Measurements from ENCODE around the gene ZNF556.
"Not testable (repeated sequence)": the region's sequence is repeated elsewhere in the genome, so short reads cannot be mapped to it uniquely, and the experiment has no call there.

ZNF556 gene

DNA sequence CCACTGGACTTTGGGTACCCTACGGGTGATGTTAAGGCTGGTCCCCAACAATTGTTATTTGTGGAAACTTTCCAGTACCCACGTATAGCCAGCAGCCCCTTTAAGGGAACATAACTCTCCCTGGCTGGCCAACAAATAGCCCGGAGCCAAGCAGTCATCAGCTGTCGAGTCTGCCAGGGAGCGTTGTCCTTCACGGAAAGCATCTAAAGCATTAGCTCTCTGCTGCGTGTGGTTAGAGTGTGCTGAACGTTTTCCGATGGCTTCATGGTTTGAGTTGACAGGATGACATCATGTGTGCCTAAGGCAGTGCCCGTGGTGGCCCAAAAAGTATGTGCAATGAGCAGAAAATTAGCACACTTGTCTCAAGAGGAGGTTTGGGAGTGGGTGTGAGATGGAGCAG is 3.3 kb upstream of the ZNF556 start:
- H3K9me3 ChIP-seq (ENCODE audit: severe bottlenecking) = no peaks in the 10 kb centered on the region
- ATAC-seq (ENCODE audit: low read depth) (no peak), DNase-seq (ENCODE audit: low spot score) (no peak)
- no peak overlapping the region for H3K4me3 ChIP-seq (ENCODE audit: severe bottlenecking)
- H3K4me1 ChIP-seq (ENCODE audit: insufficient read depth, poor library complexity, severe bottlenecking) = no peaks in the 10 kb centered on the region
- H3K27ac ChIP-seq (ENCODE audit: poor library complexity, severe bottlenecking) = no peak overlapping the region
- H3K36me3 ChIP-seq (ENCODE audit: low read depth) = no peaks in the 10 kb centered on the region
- TF ChIP-seq, protein P1, sequence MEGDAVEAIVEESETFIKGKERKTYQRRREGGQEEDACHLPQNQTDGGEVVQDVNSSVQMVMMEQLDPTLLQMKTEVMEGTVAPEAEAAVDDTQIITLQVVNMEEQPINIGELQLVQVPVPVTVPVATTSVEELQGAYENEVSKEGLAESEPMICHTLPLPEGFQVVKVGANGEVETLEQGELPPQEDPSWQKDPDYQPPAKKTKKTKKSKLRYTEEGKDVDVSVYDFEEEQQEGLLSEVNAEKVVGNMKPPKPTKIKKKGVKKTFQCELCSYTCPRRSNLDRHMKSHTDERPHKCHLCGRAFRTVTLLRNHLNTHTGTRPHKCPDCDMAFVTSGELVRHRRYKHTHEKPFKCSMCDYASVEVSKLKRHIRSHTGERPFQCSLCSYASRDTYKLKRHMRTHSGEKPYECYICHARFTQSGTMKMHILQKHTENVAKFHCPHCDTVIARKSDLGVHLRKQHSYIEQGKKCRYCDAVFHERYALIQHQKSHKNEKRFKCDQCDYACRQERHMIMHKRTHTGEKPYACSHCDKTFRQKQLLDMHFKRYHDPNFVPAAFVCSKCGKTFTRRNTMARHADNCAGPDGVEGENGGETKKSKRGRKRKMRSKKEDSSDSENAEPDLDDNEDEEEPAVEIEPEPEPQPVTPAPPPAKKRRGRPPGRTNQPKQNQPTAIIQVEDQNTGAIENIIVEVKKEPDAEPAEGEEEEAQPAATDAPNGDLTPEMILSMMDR (IDR thresholded peaks at IDR 0.05; ENCODE audit: poor library complexity, severe bottlenecking) = no peak
- H3K27me3 ChIP-seq (ENCODE audit: insufficient read depth, poor library complexity, severe bottlenecking) = no peaks in the 10 kb centered on the region

DNA sequence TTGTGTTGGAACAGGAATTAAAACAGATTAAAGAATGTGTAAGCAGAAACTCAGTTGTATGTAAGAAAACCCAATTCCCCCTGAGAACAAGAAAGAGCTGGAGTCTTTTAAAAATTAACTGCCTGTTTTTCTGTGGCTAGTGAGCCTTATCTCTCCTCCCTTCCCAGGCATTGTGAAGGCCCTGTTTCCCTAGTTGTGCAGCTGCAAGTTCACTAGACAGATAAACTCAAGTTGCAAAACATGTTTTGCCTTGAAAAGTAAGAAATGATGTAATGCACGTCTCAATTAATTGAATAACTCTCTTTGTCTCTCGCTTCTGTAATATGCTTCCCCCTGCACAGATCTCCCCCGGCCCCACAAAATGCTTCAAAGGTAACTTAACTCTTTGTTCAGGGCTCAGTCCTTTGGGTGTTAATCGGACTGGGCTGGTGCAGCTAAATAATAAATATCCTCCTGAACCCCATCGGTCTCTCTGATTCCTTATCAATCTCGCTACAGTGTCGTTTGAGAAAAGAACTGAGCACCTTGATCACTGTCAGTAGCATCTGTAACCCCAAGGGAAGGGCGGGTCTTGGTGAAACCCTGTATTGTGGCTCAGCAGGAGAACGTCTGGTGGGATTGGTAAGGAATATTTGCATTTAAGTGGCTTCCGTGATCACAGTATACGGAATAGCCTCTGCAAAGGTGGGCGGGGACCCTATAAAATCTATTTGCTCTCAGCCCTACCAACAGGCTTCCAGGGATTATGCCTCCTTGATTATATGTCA is 1.6 kb upstream of the ZNF556 start:
- ATAC-seq (ENCODE audit: low read depth) = no peak
- H3K27me3 ChIP-seq (ENCODE audit: insufficient read depth, poor library complexity, severe bottlenecking) = no peaks in the 10 kb centered on the region
- H3K27ac ChIP-seq (ENCODE audit: poor library complexity, severe bottlenecking) = no peak overlapping the region
- no peaks in the 10 kb centered on the region for H3K9me3 ChIP-seq (ENCODE audit: severe bottlenecking)
- no peak for DNase-seq (ENCODE audit: low spot score)
- TF ChIP-seq, protein P1 (IDR thresholded peaks at IDR 0.05; ENCODE audit: poor library complexity, severe bottlenecking) = no peak
- no peaks in the 10 kb centered on the region for H3K36me3 ChIP-seq (ENCODE audit: low read depth)
- H3K4me1 ChIP-seq (ENCODE audit: insufficient read depth, poor library complexity, severe bottlenecking) = no peaks in the 10 kb centered on the region
- no peak overlapping the region for H3K4me3 ChIP-seq (ENCODE audit: severe bottlenecking)

DNA sequence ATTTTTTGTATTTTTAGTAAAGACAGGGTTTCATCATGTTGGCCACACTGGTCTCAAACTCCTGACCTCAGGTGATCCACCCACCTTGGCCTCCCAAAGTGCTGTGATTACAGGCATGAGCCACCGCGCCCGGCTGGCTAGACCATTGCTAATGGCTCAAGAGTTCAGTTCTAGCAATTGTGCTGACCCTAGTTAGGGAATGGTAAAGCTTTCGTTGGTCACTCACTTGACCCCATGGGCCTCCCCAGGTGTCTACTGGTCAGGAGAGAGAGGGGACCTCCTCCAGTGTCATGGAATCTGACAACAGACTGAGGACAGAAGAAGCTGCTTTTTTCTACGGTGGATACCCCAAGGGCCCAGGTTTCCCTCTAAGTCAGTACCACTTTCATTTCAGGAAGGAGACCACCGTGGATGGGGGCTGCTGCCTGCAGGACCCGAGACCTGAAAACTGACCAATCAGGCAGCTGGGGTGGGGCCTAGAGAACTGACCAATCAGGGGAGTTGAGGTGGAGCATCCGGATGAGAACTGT is 575 bp upstream of the ZNF556 start:
- Histone ChIP-seq H3K36me3 (ENCODE audit: low read depth) (no peaks in the 10 kb centered on the region), H3K27me3 (ENCODE audit: insufficient read depth, poor library complexity, severe bottlenecking) (no peaks in the 10 kb centered on the region), H3K4me3 (ENCODE audit: severe bottlenecking) (no peak overlapping the region), H3K4me1 (ENCODE audit: insufficient read depth, poor library complexity, severe bottlenecking) (no peaks in the 10 kb centered on the region), H3K9me3 (ENCODE audit: severe bottlenecking) (no peaks in the 10 kb centered on the region), H3K27ac (ENCODE audit: poor library complexity, severe bottlenecking) (no peak overlapping the region)
- DNase-seq (ENCODE audit: low spot score) (no peak), ATAC-seq (ENCODE audit: low read depth) (no peak)
- TF ChIP-seq, protein P1 (IDR thresholded peaks at IDR 0.05; ENCODE audit: poor library complexity, severe bottlenecking) = no peak

DNA sequence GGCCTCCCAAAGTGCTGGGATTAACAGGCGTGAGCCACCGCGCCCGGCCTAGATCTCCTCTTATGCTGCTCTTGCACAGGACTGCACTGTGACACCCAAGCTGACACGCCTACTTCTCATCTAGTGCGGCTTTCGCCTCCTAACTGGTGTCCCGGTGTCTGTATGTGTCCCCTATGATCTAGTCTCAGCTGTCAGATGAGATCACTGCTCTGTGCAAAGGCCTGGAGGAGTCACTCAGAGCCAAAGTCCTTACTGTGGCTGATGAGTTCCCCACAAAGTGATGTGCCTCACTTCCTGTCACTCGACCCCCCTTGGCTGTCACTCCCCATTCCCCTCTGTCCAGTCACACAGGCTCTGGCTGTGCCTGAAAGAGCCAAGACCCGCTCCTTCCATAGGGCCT is 2.5 kb downstream of the ZNF556 start:
- Histone ChIP-seq H3K27ac (ENCODE audit: poor library complexity, severe bottlenecking) (no peak overlapping the region), H3K27me3 (ENCODE audit: insufficient read depth, poor library complexity, severe bottlenecking) (no peaks in the 10 kb centered on the region), H3K9me3 (ENCODE audit: severe bottlenecking) (no peaks in the 10 kb centered on the region), H3K36me3 (ENCODE audit: low read depth) (no peaks in the 10 kb centered on the region), H3K4me1 (ENCODE audit: insufficient read depth, poor library complexity, severe bottlenecking) (no peaks in the 10 kb centered on the region), H3K4me3 (ENCODE audit: severe bottlenecking) (no peak overlapping the region)
- no peak for DNase-seq (ENCODE audit: low spot score)
- no peak for ATAC-seq (ENCODE audit: low read depth)
- TF ChIP-seq, protein P1 (IDR thresholded peaks at IDR 0.05; ENCODE audit: poor library complexity, severe bottlenecking) = no peak

DNA sequence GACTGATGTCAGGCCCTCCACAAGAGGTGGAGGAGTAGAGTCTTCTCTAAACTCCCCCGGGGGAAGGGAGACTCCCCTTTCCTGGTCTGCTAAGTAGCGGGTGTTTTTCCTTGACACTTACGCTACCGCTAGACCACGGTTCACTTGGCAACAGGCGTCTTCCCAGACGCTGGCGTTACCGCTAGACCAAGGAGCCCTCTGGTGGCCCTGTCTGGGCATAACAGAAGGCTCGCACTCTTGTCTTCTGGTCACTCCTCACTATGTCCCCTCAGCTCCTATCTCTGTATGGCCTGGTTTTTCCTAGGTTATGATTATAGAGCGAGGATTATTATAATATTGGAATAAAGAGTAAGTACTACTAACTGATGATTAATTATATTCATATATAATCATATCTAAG is 5.0 kb downstream of the ZNF556 start:
- H3K27me3 ChIP-seq (ENCODE audit: insufficient read depth, poor library complexity, severe bottlenecking); ATAC-seq (ENCODE audit: low read depth); DNase-seq (ENCODE audit: low spot score); H3K27ac ChIP-seq (ENCODE audit: poor library complexity, severe bottlenecking); H3K4me1 ChIP-seq (ENCODE audit: insufficient read depth, poor library complexity, severe bottlenecking); H3K9me3 ChIP-seq (ENCODE audit: severe bottlenecking); H3K36me3 ChIP-seq (ENCODE audit: low read depth); H3K4me3 ChIP-seq (ENCODE audit: severe bottlenecking): not testable (repeated sequence)
- TF ChIP-seq, protein P1 (IDR thresholded peaks at IDR 0.05; ENCODE audit: poor library complexity, severe bottlenecking) = peak; percentile 46

Measured in RWPE2 (cell line).